22Rv1 (cell line): ENCODE results near the gene KCNJ15.

Experiments
- H3K27ac ChIP-seq: fragments of 450-650 bp; 2 replicates; pipeline ENCODE4 v1.5.1; 2017
- ZFX ChIP-seq: fragments of 450-650 bp; IDR thresholded peaks from 2 replicates; pipeline ENCODE4 v1.6.1; 2017; ENCODE audit warnings: antibody characterized with exemption, borderline replicate concordance
- TF ChIP-seq, protein P1 (sequence below): fragments of 450-650 bp; IDR thresholded peaks from 2 replicates; pipeline ENCODE4 v1.5.1; 2017; ENCODE audit warnings: mild to moderate bottlenecking

The KCNJ15 gene

DNA sequence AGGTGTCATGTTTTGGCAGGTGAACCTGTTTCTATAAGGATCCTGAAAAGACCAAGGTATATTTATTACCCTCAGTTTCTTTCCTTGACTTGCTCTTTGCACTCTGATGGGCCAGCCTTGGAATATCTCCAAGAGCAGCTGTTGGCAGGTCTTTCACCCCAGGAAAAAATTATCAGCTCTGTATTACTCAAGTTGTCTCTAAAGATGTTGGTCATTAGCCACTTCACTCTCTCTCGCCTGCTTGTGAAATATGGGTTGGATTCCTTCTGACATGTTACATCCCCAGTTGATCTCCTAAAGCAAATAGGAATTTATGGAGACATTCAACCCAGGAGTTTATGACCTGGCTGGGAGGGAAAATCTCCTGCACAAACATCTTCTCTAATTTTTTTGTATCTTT, 85.9 kb downstream of the KCNJ15 start:
- H3K27ac ChIP-seq, result no peak overlapping the region
- TF ChIP-seq, protein P1, sequence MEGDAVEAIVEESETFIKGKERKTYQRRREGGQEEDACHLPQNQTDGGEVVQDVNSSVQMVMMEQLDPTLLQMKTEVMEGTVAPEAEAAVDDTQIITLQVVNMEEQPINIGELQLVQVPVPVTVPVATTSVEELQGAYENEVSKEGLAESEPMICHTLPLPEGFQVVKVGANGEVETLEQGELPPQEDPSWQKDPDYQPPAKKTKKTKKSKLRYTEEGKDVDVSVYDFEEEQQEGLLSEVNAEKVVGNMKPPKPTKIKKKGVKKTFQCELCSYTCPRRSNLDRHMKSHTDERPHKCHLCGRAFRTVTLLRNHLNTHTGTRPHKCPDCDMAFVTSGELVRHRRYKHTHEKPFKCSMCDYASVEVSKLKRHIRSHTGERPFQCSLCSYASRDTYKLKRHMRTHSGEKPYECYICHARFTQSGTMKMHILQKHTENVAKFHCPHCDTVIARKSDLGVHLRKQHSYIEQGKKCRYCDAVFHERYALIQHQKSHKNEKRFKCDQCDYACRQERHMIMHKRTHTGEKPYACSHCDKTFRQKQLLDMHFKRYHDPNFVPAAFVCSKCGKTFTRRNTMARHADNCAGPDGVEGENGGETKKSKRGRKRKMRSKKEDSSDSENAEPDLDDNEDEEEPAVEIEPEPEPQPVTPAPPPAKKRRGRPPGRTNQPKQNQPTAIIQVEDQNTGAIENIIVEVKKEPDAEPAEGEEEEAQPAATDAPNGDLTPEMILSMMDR, result no peak
- no peak for TF ChIP-seq ZFX

DNA sequence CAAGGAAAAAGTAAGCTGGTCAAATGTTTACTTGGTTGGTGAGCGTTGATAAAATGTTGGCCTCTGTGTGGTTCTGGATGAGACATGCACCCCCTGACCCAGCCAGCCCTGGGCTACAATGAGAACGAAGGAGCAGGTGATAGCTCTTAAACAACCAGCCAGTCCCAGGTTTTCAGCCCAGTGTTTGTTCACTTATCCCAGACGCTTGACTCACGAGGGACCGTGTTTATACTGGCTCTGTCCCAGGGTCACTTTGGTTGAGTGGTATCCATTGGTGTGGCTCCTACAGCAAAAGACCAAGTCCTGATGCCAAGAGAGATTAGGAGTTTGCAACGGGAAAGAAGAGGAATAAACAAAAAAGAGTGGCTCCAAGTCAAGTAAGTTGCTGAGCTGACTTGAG, 86.9 kb downstream of the KCNJ15 start:
- no peak overlapping the region for H3K27ac ChIP-seq
- TF ChIP-seq, protein P1, result no peak
- TF ChIP-seq ZFX, result no peak

DNA sequence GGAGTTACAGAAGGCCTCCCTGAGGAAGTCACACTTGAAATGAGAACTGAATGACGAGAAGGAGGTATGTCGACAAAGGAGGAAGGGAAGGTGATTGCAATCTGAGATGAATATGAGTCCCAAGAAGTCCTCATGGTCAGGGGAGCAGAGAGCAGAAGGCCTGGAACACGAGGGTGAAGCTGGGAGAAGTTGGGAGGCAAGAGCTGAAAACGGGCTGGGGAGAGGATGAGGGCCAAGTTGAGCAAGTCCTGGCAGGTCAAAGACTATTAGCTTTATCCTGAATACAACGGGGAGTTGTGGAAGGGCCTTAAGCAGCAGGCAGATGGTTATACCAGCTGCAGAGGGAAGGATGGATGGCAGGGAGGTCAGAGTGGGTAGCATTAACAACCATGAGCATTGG, 89.5 kb downstream of the KCNJ15 start:
- H3K27ac ChIP-seq, result no peak overlapping the region
- TF ChIP-seq, protein P1, result no peak
- no peak for TF ChIP-seq ZFX

DNA sequence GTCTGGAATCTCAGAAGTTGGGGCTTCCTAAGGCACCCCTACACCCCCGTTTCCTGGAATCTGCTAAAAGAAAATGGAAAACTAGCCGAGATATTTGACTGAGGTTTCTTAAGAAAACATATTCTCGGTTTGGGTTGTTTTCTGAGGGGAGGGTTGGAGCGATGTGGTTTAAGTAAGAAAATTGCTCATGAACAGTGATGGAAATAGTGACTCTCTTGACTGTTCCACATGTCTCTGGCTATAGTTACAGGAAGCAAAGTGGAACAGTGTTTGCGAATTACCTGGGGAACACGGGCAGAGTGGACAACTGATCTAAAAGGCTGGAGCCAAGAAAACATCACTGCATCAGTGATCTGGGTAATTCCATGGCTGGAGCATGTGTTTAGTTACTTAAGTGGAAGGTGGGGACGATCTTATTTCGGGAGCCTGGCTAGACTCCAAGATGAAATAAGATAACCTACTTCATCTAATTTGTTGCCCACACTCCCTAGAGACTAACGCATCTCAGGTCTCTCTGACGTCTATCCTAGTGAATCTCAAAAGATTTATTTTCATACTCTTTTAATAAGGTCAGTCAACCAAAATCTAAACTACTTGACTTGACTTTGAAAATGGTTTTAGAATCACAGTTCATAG, 92.4 kb downstream of the KCNJ15 start:
- no peak for TF ChIP-seq ZFX
- TF ChIP-seq, protein P1, result no peak
- H3K27ac ChIP-seq, result no peak overlapping the region

DNA sequence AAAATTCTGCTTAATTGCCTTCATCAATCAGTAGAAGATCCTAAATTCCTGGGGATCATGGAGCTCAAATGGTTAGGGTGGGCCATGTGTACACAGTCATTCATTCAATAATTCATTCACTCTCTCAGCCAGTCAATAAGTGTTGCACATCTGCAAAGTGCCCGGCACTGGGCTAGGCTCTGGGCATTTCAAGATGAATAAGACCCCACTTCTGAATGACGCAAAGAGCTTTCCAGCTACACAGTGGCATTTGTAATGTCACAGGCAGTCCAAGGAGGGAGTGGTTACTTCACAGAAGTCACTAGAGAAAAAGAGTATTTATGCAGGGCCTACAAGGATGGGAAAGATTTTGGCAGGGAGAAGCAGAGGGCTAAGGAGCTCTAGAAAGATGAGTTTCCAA, 93.2 kb downstream of the KCNJ15 start:
- TF ChIP-seq, protein P1, result no peak
- TF ChIP-seq ZFX, result no peak
- H3K27ac ChIP-seq, result no peak overlapping the region

DNA sequence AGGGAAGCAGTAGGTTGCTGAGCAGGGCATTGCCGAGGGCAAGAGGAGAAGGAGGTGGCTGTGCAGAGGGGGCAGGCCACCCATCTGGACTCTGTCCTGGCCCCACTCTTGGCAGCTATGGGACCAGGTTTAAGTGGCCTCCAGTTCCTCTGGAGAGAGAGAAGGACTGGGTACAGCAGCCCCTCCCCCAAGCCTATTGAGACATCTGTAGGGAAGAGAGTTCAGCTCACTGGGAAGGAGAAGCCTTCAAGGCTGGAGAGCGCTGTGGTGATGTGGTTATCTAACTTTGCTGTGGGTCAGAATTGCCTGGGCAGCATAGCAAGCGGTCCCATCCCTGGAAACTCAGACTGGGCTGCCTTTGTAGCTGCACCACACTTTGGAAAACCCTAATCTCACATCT, 93.9 kb downstream of the KCNJ15 start:
- H3K27ac ChIP-seq, result no peak overlapping the region
- TF ChIP-seq ZFX, result no peak
- TF ChIP-seq, protein P1, result no peak

DNA sequence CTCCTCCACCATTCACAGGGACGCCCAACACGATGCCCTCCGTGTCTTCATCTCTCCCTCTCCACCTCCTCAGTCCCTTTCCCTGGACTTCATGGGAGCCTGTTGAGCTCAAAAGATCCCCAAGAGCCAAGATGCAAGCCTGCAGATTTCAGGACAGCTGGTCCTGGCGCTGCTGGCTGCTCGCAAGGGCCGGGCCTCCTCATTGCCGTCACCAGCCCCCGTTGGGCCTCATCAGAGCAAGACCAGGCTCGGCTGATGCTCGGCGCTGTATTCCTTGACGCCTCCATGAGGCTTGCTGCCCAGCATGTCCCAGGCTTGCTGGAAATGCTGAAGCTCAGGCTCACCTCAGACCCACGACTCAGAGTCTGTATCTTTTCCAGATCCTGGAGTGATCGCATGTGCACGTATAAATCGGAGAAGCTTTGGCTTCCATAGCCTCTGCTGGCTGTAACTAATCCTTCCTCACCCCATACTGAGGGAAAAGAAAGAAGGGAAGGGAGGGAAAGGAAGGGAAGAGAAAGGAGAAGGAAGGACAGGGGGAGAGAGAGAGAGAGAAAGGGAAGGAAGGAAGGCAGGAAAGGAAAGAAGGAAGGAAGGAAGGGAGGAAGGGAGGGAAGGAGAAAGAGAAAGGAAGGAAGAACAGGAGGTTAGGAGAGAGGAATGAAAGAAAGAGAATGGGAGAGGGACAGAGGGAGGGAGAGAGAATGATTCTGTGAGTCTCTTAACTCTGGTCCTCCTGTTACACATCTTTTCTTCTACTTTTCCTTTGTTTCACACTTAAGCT, 94.6 kb downstream of the KCNJ15 start:
- TF ChIP-seq, protein P1, result no peak
- TF ChIP-seq ZFX, result no peak

More for the DNA sequence above, 94.6 kb downstream of the KCNJ15 start:
- no peak overlapping the region for H3K27ac ChIP-seq
